OCI-LY1 (cell line): ENCODE results near the gene COL26A1.

Source experiments
- H2AFZ ChIP-seq: fragments of 200-600 bp; sonication (generic), shearing (Covaris generic); 2 replicates; pipeline ENCODE4 v1.6.0; 2014; ENCODE audit warnings: antibody characterized with exemption, mild to moderate bottlenecking, low read length
- H3F3A ChIP-seq: fragments of 200-600 bp; sonication (generic), shearing (Covaris generic); 2 replicates; pipeline ENCODE4 v1.6.0; 2014; ENCODE audit warnings: mild to moderate bottlenecking, antibody characterized with exemption, low read length, moderate library complexity; ENCODE audit not compliant: insufficient read depth
- H3K27ac ChIP-seq: fragments of 200-600 bp; sonication (generic); 2 replicates; pipeline ENCODE4 v1.5.1; 2014; ENCODE audit warnings: low read length, mixed run types, mild to moderate bottlenecking, low read depth; ENCODE audit not compliant: poor library complexity, severe bottlenecking
- H3K27me3 ChIP-seq: fragments of 200-600 bp; sonication (generic); 2 replicates; pipeline ENCODE4 v1.6.0; 2014; ENCODE audit warnings: antibody characterized with exemption, mild to moderate bottlenecking, low read length, moderate library complexity; ENCODE audit not compliant: insufficient read depth
- H3K36me3 ChIP-seq: fragments of 200-600 bp; sonication (generic); 2 replicates; pipeline ENCODE4 v1.6.1; 2014; ENCODE audit warnings: mild to moderate bottlenecking, antibody characterized with exemption, low read length, moderate library complexity, mixed read lengths; ENCODE audit not compliant: insufficient read depth
- H3K4me1 ChIP-seq: fragments of 200-600 bp; sonication (generic); 2 replicates; pipeline ENCODE4 v1.5.1; 2014; ENCODE audit warnings: mild to moderate bottlenecking, low read length, moderate library complexity; ENCODE audit not compliant: insufficient read depth, severe bottlenecking
- H3K4me2 ChIP-seq: fragments of 200-600 bp; sonication (generic), shearing (Covaris generic); 2 replicates; pipeline ENCODE4 v1.6.1; 2014; ENCODE audit warnings: low read length
- H3K4me3 ChIP-seq: fragments of 200-600 bp; sonication (generic); 2 replicates; pipeline ENCODE4 v1.5.1; 2014; ENCODE audit warnings: low read length, low read depth, mild to moderate bottlenecking, mixed read lengths; ENCODE audit not compliant: poor library complexity, severe bottlenecking
- H3K79me2 ChIP-seq: fragments of 200-600 bp; shearing (Covaris generic); 2 replicates; pipeline ENCODE4 v1.6.1; 2016; ENCODE audit warnings: mixed run types, low read length, mixed read lengths; ENCODE audit not compliant: insufficient read depth
- H3K9ac ChIP-seq: fragments of 200-600 bp; sonication (generic), shearing (Covaris generic); 2 replicates; pipeline ENCODE4 v1.6.1; 2014; ENCODE audit warnings: mild to moderate bottlenecking, low read length, mixed read lengths
- H3K9me2 ChIP-seq: fragments of 200-600 bp; sonication (generic), shearing (Covaris generic); 2 replicates; pipeline ENCODE4 v1.6.1; 2014; ENCODE audit warnings: low read depth, mild to moderate bottlenecking, low read length, mixed read lengths
- H3K9me3 ChIP-seq: fragments of 200-600 bp; shearing (Covaris generic); 2 replicates; pipeline ENCODE4 v1.6.1; 2014; ENCODE audit warnings: low read length, mixed read lengths
- H4K20me1 ChIP-seq: fragments of 200-600 bp; sonication (generic), shearing (Covaris generic); 2 replicates; pipeline ENCODE4 v1.6.0; 2016; ENCODE audit warnings: mild to moderate bottlenecking, low read length; ENCODE audit not compliant: insufficient read depth
- EZH2 ChIP-seq: fragments of 200-600 bp; sonication (generic), shearing (Covaris generic); IDR thresholded peaks from 2 replicates; pipeline ENCODE4 v1.8.0; 2017; ENCODE audit warnings: borderline replicate concordance, mixed run types, mild to moderate bottlenecking, antibody characterized with exemption, low read length, moderate library complexity, mixed read lengths
- TF ChIP-seq, protein P1 (sequence below): fragments of 200-600 bp; sonication (generic), shearing (Covaris generic); IDR thresholded peaks from 2 replicates; pipeline ENCODE4 v1.5.1; 2017; ENCODE audit warnings: mild to moderate bottlenecking, antibody characterized with exemption, low read length, moderate library complexity, mixed read lengths

COL26A1 gene

GRCh38 chr7:101352920-101353308, 9.8 kb upstream of the COL26A1 start:
- Histone ChIP-seq H3K36me3 (no peaks in the 10 kb centered on the region), H3F3A (no peaks in the 10 kb centered on the region), H3K4me3 (no peak overlapping the region), H3K79me2 (no peaks in the 10 kb centered on the region), H3K4me2 (no peak overlapping the region), H3K4me1 (no peaks in the 10 kb centered on the region), H3K27ac (no peak overlapping the region), H2AFZ (no peak overlapping the region), H3K9me3 (no peaks in the 10 kb centered on the region), H3K9me2 (no peaks in the 10 kb centered on the region), H4K20me1 (no peaks in the 10 kb centered on the region), H3K9ac (no peak overlapping the region), H3K27me3 (peaks cover 13% of the 10 kb centered on the region)
- TF ChIP-seq EZH2, result no peak
- TF ChIP-seq, protein P1, sequence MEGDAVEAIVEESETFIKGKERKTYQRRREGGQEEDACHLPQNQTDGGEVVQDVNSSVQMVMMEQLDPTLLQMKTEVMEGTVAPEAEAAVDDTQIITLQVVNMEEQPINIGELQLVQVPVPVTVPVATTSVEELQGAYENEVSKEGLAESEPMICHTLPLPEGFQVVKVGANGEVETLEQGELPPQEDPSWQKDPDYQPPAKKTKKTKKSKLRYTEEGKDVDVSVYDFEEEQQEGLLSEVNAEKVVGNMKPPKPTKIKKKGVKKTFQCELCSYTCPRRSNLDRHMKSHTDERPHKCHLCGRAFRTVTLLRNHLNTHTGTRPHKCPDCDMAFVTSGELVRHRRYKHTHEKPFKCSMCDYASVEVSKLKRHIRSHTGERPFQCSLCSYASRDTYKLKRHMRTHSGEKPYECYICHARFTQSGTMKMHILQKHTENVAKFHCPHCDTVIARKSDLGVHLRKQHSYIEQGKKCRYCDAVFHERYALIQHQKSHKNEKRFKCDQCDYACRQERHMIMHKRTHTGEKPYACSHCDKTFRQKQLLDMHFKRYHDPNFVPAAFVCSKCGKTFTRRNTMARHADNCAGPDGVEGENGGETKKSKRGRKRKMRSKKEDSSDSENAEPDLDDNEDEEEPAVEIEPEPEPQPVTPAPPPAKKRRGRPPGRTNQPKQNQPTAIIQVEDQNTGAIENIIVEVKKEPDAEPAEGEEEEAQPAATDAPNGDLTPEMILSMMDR, result no peak

GRCh38 chr7:101357433-101357832, 5.2 kb upstream of the COL26A1 start:
- no peaks in the 10 kb centered on the region for H3K9me2 ChIP-seq
- H4K20me1 ChIP-seq, result no peaks in the 10 kb centered on the region
- no peaks in the 10 kb centered on the region for H3K79me2 ChIP-seq
- peaks cover 8% of the 10 kb centered on the region for H3K27me3 ChIP-seq
- no peaks in the 10 kb centered on the region for H3F3A ChIP-seq
- H3K27ac ChIP-seq, result no peak overlapping the region
- no peak overlapping the region for H3K4me2 ChIP-seq
- no peaks in the 10 kb centered on the region for H3K36me3 ChIP-seq
- no peak overlapping the region for H3K4me3 ChIP-seq
- H3K9me3 ChIP-seq, result no peaks in the 10 kb centered on the region
- no peak overlapping the region for H2AFZ ChIP-seq
- no peaks in the 10 kb centered on the region for H3K4me1 ChIP-seq
- no peak for TF ChIP-seq EZH2
- TF ChIP-seq, protein P1, result no peak
- no peak overlapping the region for H3K9ac ChIP-seq

DNA sequence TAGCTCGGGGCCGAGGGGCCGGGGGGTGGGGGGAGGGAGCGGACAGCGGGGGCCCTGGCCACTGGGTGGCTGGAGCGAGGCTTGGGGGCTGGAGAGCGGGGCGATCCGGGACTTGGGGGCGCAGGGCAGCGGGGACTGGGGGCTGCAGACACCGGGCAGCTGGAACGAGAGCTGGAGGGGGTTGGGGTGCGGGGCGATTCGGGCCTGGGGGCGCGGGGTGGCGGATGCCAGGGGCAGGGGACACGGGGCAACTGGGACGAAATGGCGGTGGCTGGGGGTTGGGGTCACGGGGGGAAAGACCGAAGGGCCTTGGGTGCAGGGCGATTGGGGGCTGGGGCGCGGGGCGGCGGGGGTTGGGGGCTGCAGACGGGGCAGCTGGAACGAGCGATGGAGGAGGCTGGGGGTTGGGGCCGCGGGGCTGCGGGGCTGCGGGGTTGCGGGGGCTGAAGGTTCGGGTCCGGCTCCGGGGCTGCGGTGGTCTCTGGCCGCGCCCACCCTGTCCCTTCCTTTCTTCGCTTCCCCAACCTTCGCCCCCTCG, 590 bp downstream of the COL26A1 start:
- Histone ChIP-seq H3K9me3 (0 out of 2 replicates have a peak, but pooled peaks cover 2% of the 10 kb centered on the region), H2AFZ (no peak overlapping the region), H3K4me2 (no peak overlapping the region), H3K9ac (no peak overlapping the region), H3K4me3 (no peak overlapping the region), H4K20me1 (no peaks in the 10 kb centered on the region), H3K27me3 (peaks cover 14% of the 10 kb centered on the region; the same call in 1 of the 2 replicates), H3K9me2 (no peaks in the 10 kb centered on the region), H3K79me2 (no peaks in the 10 kb centered on the region), H3K36me3 (no peaks in the 10 kb centered on the region), H3K27ac (no peak overlapping the region), H3K4me1 (no peaks in the 10 kb centered on the region), H3F3A (no peaks in the 10 kb centered on the region)
- TF ChIP-seq EZH2, result no peak
